Mesodermal cell (in vitro differentiated cells): Measurements from ENCODE around the gene PHF21A. TPM values are rescaled to one million over a fixed set of nuclear protein-coding genes. Genes with fewer than 3 reads are reported as not detected.

Experiments used
- H3K27ac ChIP-seq: 2 replicates; pipeline ENCODE4 v1.7.0; 2013; ENCODE audit warnings: mild to moderate bottlenecking, low read depth, low read length, moderate library complexity; ENCODE audit not compliant: severe bottlenecking
- H3K36me3 ChIP-seq: 2 replicates; pipeline ENCODE4 v1.7.1; 2013; ENCODE audit warnings: mild to moderate bottlenecking, low read length, moderate library complexity; ENCODE audit not compliant: control insufficient read depth, insufficient read depth
- H3K4me1 ChIP-seq: one replicate; pipeline ENCODE4 v1.7.1; 2013; ENCODE audit warnings: mild to moderate bottlenecking, low read length; ENCODE audit not compliant: insufficient read depth, control insufficient read depth, poor library complexity, severe bottlenecking
- H3K4me3 ChIP-seq: 2 replicates; pipeline ENCODE4 v1.7.0; 2013; ENCODE audit warnings: low read length, control low read depth, mild to moderate bottlenecking; ENCODE audit not compliant: insufficient read depth, poor library complexity, severe bottlenecking; ENCODE audit errors: extremely low read depth
- H3K9me3 ChIP-seq: 2 replicates; pipeline ENCODE4 v1.7.1; 2013; ENCODE audit warnings: mild to moderate bottlenecking, low read length, moderate library complexity; ENCODE audit not compliant: control insufficient read depth
- WGBS, 2 experiments: methylation state at CpG; one replicate each; pipeline ENCODE4 v1.1.5; 2013; ENCODE audit warnings: missing lambda C conversion rate in 2 of 2; ENCODE audit not compliant: insufficient coverage in 2 of 2; 5-methylcytosine and 5-hydroxymethylcytosine counted together
- polyA plus RNA-seq, 2 experiments: library from polyadenylated mRNA; stranded (reverse); fragments of 50-300 nt; gene quantifications; one replicate each; pipeline ENCODE4 v1.2.3, GENCODE V29; 2013

PHF21A gene
- polyA plus RNA-seq (2013, experiment 1 of 2): 48.6 TPM
- polyA plus RNA-seq (2013, experiment 2 of 2): 49.8 TPM

- 0% methylated on average over 16 of the region's 52 CpGs; no CpG with 5 or more reads in 1 of the 2 experiments for WGBS, 2 experiments
- peak within 1 kb of the TSS; percentile 71 for H3K4me3 ChIP-seq
Observed at GRCh38 chr11:46121301-46121723, at the start of gene PHF21A. Gene PHF21A (minus strand): TSS chr11:46121454. CDS start chr11:46084219, 37,235 bp downstream.

GRCh38 chr11:46170797-46171196, 49.5 kb upstream of the PHF21A start:
- H3K36me3 ChIP-seq: no peaks in the 10 kb centered on the region
- H3K4me3 ChIP-seq: no peak overlapping the region
- H3K27ac ChIP-seq: no peak overlapping the region
- no peaks in the 10 kb centered on the region for H3K4me1 ChIP-seq
- H3K9me3 ChIP-seq: no peaks in the 10 kb centered on the region

More at GRCh38 chr11:46121301-46121723, at the start of gene PHF21A:
- no peaks in the 10 kb centered on the region for H3K9me3 ChIP-seq
- peaks cover 3% of the 10 kb centered on the region for H3K4me1 ChIP-seq
- H3K27ac ChIP-seq: peak within 1 kb of the TSS; percentile 91
- H3K36me3 ChIP-seq: no peaks in the 10 kb centered on the region

GRCh38 chr11:46162700-46163099, 41.4 kb upstream of the PHF21A start:
- 90 to 92% methylated on average over 2 to 4 of the region's 5 CpGs for WGBS, 2 experiments
- no peaks in the 10 kb centered on the region for H3K9me3 ChIP-seq
- no peak overlapping the region for H3K27ac ChIP-seq

GRCh38 chr11:46161201-46161600, 39.9 kb upstream of the PHF21A start:
- H3K9me3 ChIP-seq: no peaks in the 10 kb centered on the region
- H3K4me3 ChIP-seq: no peak overlapping the region
- H3K36me3 ChIP-seq: no peaks in the 10 kb centered on the region
- WGBS, 2 experiments: 87 to 94% methylated on average over 6 of the region's 7 CpGs
- no peaks in the 10 kb centered on the region for H3K4me1 ChIP-seq
- no peak overlapping the region for H3K27ac ChIP-seq

More at GRCh38 chr11:46162700-46163099, 41.4 kb upstream of the PHF21A start:
- Histone ChIP-seq H3K36me3 (no peaks in the 10 kb centered on the region), H3K4me3 (no peak overlapping the region), H3K4me1 (no peaks in the 10 kb centered on the region)

GRCh38 chr11:46160100-46160499, 38.8 kb upstream of the PHF21A start:
- H3K9me3 ChIP-seq: no peaks in the 10 kb centered on the region
- no peak overlapping the region for H3K4me3 ChIP-seq
- no peaks in the 10 kb centered on the region for H3K4me1 ChIP-seq
- H3K27ac ChIP-seq: no peak overlapping the region
- H3K36me3 ChIP-seq: no peaks in the 10 kb centered on the region
- WGBS, 2 experiments: 48 to 54% methylated on average over 3 of the region's 3 CpGs

- no peaks in the 10 kb centered on the region for H3K9me3 ChIP-seq
- WGBS, 2 experiments: no CpG with 5 or more reads among the region's 2 CpGs
- H3K4me1 ChIP-seq: no peaks in the 10 kb centered on the region
- no peak overlapping the region for H3K27ac ChIP-seq
- no peaks in the 10 kb centered on the region for H3K36me3 ChIP-seq
- no peak overlapping the region for H3K4me3 ChIP-seq
Observed at GRCh38 chr11:46159680-46160079, 38.4 kb upstream of the PHF21A start.

GRCh38 chr11:46149826-46150225, 28.6 kb upstream of the PHF21A start:
- Histone ChIP-seq H3K9me3 (peaks cover 3% of the 10 kb centered on the region), H3K4me1 (no peaks in the 10 kb centered on the region), H3K36me3 (no peaks in the 10 kb centered on the region), H3K4me3 (no peak overlapping the region), H3K27ac (no peak overlapping the region)
- WGBS, 2 experiments: no CpG with 5 or more reads among the region's 4 CpGs

- H3K36me3 ChIP-seq: no peaks in the 10 kb centered on the region
- peaks cover 3% of the 10 kb centered on the region for H3K9me3 ChIP-seq
- 52 to 59% methylated on average over 8 of the region's 11 CpGs for WGBS, 2 experiments
- H3K4me1 ChIP-seq: no peaks in the 10 kb centered on the region
- no peak overlapping the region for H3K4me3 ChIP-seq
- H3K27ac ChIP-seq: no peak overlapping the region
Observed at GRCh38 chr11:46149342-46149741, 28.1 kb upstream of the PHF21A start.

- H3K36me3 ChIP-seq: no peaks in the 10 kb centered on the region
- H3K4me1 ChIP-seq: no peaks in the 10 kb centered on the region
- no peaks in the 10 kb centered on the region for H3K9me3 ChIP-seq
- no peak overlapping the region for H3K27ac ChIP-seq
- 82% methylated on average over 5 to 7 of the region's 8 CpGs for WGBS, 2 experiments
- H3K4me3 ChIP-seq: no peak overlapping the region
Observed at GRCh38 chr11:46144741-46145140, 23.5 kb upstream of the PHF21A start.

GRCh38 chr11:46143049-46143806, 22.0 kb upstream of the PHF21A start:
- no peaks in the 10 kb centered on the region for H3K9me3 ChIP-seq
- WGBS, 2 experiments: 92 to 95% methylated on average over 29 to 31 of the region's 31 CpGs
- H3K4me1 ChIP-seq: no peaks in the 10 kb centered on the region
- H3K4me3 ChIP-seq: no peak overlapping the region
- H3K36me3 ChIP-seq: no peaks in the 10 kb centered on the region
- H3K27ac ChIP-seq: no peak overlapping the region

- Histone ChIP-seq H3K27ac (no peak overlapping the region), H3K4me3 (no peak overlapping the region), H3K4me1 (no peaks in the 10 kb centered on the region), H3K9me3 (no peaks in the 10 kb centered on the region), H3K36me3 (no peaks in the 10 kb centered on the region)
- 83 to 90% methylated on average over 6 to 10 of the region's 17 CpGs for WGBS, 2 experiments
Observed at GRCh38 chr11:46142561-46142960, 21.3 kb upstream of the PHF21A start.
